ENCODE results near the gene UBE4B.

Gene UBE4B

GRCh38 chr1:10063878-10064277, 31.1 kb downstream of the UBE4B start:
- Histone ChIP-seq H3K36me3 (peaks cover 8% of the 10 kb centered on the region), H3K9me3 (ENCODE audit: severe bottlenecking) (no peaks in the 10 kb centered on the region), H3K27ac (no peak overlapping the region), H3K4me3 (ENCODE audit: low read depth, low read length) (no peak overlapping the region), H3K27me3 (ENCODE audit: insufficient read depth, low read depth, severe bottlenecking) (no peaks in the 10 kb centered on the region)
- no peak for DNase-seq
- TF ChIP-seq CTCF (IDR thresholded peaks at IDR 0.05; ENCODE audit: low read depth, low read length) = no peak

GRCh38 chr1:10064416-10065343, 31.9 kb downstream of the UBE4B start:
- Histone ChIP-seq H3K36me3 (0 out of 2 replicates have a peak, but pooled peaks cover 2% of the 10 kb centered on the region), H3K9me3 (ENCODE audit: severe bottlenecking) (no peaks in the 10 kb centered on the region), H3K4me3 (ENCODE audit: low read depth, low read length) (no peak overlapping the region), H3K27me3 (ENCODE audit: insufficient read depth, low read depth, severe bottlenecking) (no peaks in the 10 kb centered on the region), H3K27ac (no peak overlapping the region)
- DNase-seq = no peak
- no peak for TF ChIP-seq CTCF (IDR thresholded peaks at IDR 0.05; ENCODE audit: low read depth, low read length)

- H3K27ac ChIP-seq = no peak overlapping the region
- no peaks in the 10 kb centered on the region for H3K9me3 ChIP-seq (ENCODE audit: severe bottlenecking)
- no peaks in the 10 kb centered on the region for H3K36me3 ChIP-seq
- H3K27me3 ChIP-seq (ENCODE audit: insufficient read depth, low read depth, severe bottlenecking) = no peaks in the 10 kb centered on the region
- no peak for DNase-seq
- TF ChIP-seq CTCF (IDR thresholded peaks at IDR 0.05; ENCODE audit: low read depth, low read length) = no peak
- H3K4me3 ChIP-seq (ENCODE audit: low read depth, low read length) = no peak overlapping the region
Measured at GRCh38 chr1:10065344-10065685, 32.6 kb downstream of the UBE4B start.

- Histone ChIP-seq H3K27ac (no peak overlapping the region), H3K9me3 (ENCODE audit: severe bottlenecking) (no peaks in the 10 kb centered on the region), H3K27me3 (ENCODE audit: insufficient read depth, low read depth, severe bottlenecking) (no peaks in the 10 kb centered on the region), H3K36me3 (no peaks in the 10 kb centered on the region), H3K4me3 (ENCODE audit: low read depth, low read length) (no peak overlapping the region)
- TF ChIP-seq CTCF (IDR thresholded peaks at IDR 0.05; ENCODE audit: low read depth, low read length) = no peak
- no peak for DNase-seq
Measured at GRCh38 chr1:10065760-10066159, 33.0 kb downstream of the UBE4B start.

- TF ChIP-seq CTCF (IDR thresholded peaks at IDR 0.05; ENCODE audit: low read depth, low read length) = no peak
- Histone ChIP-seq H3K27me3 (ENCODE audit: insufficient read depth, low read depth, severe bottlenecking) (no peaks in the 10 kb centered on the region), H3K4me3 (ENCODE audit: low read depth, low read length) (no peak overlapping the region), H3K27ac (no peak overlapping the region), H3K36me3 (peaks cover 9% of the 10 kb centered on the region; the same call in 1 of the 2 replicates), H3K9me3 (ENCODE audit: severe bottlenecking) (no peaks in the 10 kb centered on the region)
- DNase-seq = no peak
Measured at GRCh38 chr1:10068605-10069294, 36.0 kb downstream of the UBE4B start.

Measured in WERI-Rb-1 (cell line).